Measurements from ENCODE around the gene CLCN2.

The CLCN2 gene

GRCh38 chr3:184373422-184373821 lies 12.0 kb upstream of the CLCN2 start:
- TF ChIP-seq CTCF (conservative IDR thresholded peaks at IDR 0.05), result no peak
- TF ChIP-seq ZFX (IDR thresholded peaks at IDR 0.05), result no peak
- H3K27ac ChIP-seq, result no peak overlapping the region

- H3K27ac ChIP-seq, result no peak overlapping the region
- TF ChIP-seq CTCF (conservative IDR thresholded peaks at IDR 0.05) (no peak), ZFX (IDR thresholded peaks at IDR 0.05) (no peak)
Observed at GRCh38 chr3:184372911-184373310, 11.5 kb upstream of the CLCN2 start.

- no peak for TF ChIP-seq CTCF (conservative IDR thresholded peaks at IDR 0.05)
- TF ChIP-seq ZFX (IDR thresholded peaks at IDR 0.05), result no peak
- H3K27ac ChIP-seq, result no peak overlapping the region
Observed at GRCh38 chr3:184372296-184372821, 11.0 kb upstream of the CLCN2 start.

GRCh38 chr3:184371570-184372018 lies 10.2 kb upstream of the CLCN2 start:
- H3K27ac ChIP-seq, result no peak overlapping the region; the same call in 1 of the 2 replicates
- TF ChIP-seq CTCF (conservative IDR thresholded peaks at IDR 0.05), result peak; percentile 99
- TF ChIP-seq ZFX (IDR thresholded peaks at IDR 0.05), result no peak

- no peak overlapping the region for H3K27ac ChIP-seq
- TF ChIP-seq ZFX (IDR thresholded peaks at IDR 0.05) (no peak), CTCF (conservative IDR thresholded peaks at IDR 0.05) (no peak)
Observed at GRCh38 chr3:184368586-184369183, 7.3 kb upstream of the CLCN2 start.

GRCh38 chr3:184368116-184368515 lies 6.7 kb upstream of the CLCN2 start:
- TF ChIP-seq ZFX (IDR thresholded peaks at IDR 0.05) (no peak), CTCF (conservative IDR thresholded peaks at IDR 0.05) (no peak)
- H3K27ac ChIP-seq, result no peak overlapping the region

GRCh38 chr3:184366619-184367289 lies 5.3 kb upstream of the CLCN2 start:
- no peak overlapping the region for H3K27ac ChIP-seq
- TF ChIP-seq ZFX (IDR thresholded peaks at IDR 0.05) (no peak), CTCF (conservative IDR thresholded peaks at IDR 0.05) (no peak)
